GM19193 (cell line): ENCODE measurements around the gene SGMS1.

Experiments
- POLR2A ChIP-seq: IDR thresholded peaks from 4 replicates; pipeline ENCODE4 v1.6.1; 2011; ENCODE audit not compliant: insufficient read depth, insufficient read length; ENCODE audit errors: extremely low read depth

Gene SGMS1

GRCh38 chr10:50281967-50282522 lies 341.7 kb downstream of the SGMS1 start:
- no peak for TF ChIP-seq POLR2A

- TF ChIP-seq POLR2A, result no peak
These were observed 342.4 kb downstream of the SGMS1 start for GRCh38 chr10:50281210-50281966.

- no peak for TF ChIP-seq POLR2A
These were observed 343.5 kb downstream of the SGMS1 start for GRCh38 chr10:50280049-50280841.

GRCh38 chr10:50279489-50279888 lies 344.3 kb downstream of the SGMS1 start:
- no peak for TF ChIP-seq POLR2A

- TF ChIP-seq POLR2A, result no peak
These were observed 348.0 kb downstream of the SGMS1 start for GRCh38 chr10:50275650-50276235.

GRCh38 chr10:50272531-50272930 lies 351.2 kb downstream of the SGMS1 start:
- TF ChIP-seq POLR2A, result no peak

- TF ChIP-seq POLR2A, result no peak
These were observed 352.0 kb downstream of the SGMS1 start for GRCh38 chr10:50271564-50272250.

GRCh38 chr10:50260791-50261281 lies 362.9 kb downstream of the SGMS1 start:
- TF ChIP-seq POLR2A, result no peak
